ENCODE measurements around the gene POC1B.

- TF ChIP-seq EZH2 (IDR thresholded peaks at IDR 0.05; ENCODE audit: insufficient read depth, poor library complexity, severe bottlenecking) (no peak), EZH2phosphoT487 (IDR thresholded peaks at IDR 0.05; ENCODE audit: insufficient read depth, low read depth) (no peak)
These were observed 51.2 kb downstream of the POC1B start for GRCh38 chr12:89474615-89475014.

Data from GM23248 (cell line).